GM12878 (cell line): ENCODE results near the gene CENPC. TPM values are rescaled to one million over a fixed set of nuclear protein-coding genes. Genes with fewer than 3 reads are reported as not detected.

ENCODE experiments used
- ATAC-seq: fragments of 200-7000 bp; cut with Tn5 transposase; 3 replicates; pipeline ENCODE4 v1.9.1; 2020; ENCODE audit warnings: mild to moderate bottlenecking, moderate library complexity
- BruUV-seq: library from RNA; stranded (reverse); fragments of 400-500 nt; replicated peaks from 2 replicates; lab custom pipeline; 2021; lab: Mats Ljungman, UMichigan
- CTCF ChIA-PET: fragments of 300-600 bp; sonication (Branson Sonifier 250); formaldehyde crosslinking; extraction: SDS; loops from one replicate; lab custom pipeline; 2021; ENCODE audit warnings: inconsistent platforms; lab: Yijun Ruan, JAX
- POLR2A ChIA-PET: fragments of 350-600 bp; formaldehyde crosslinking; extraction: SDS; loops from one replicate; lab custom pipeline; 2021; ENCODE audit warnings: inconsistent platforms; lab: Charles Lee
- RAD21 ChIA-PET: fragments of 300-600 bp; sonication (Branson Sonifier 250); formaldehyde crosslinking; loops from one replicate; lab custom pipeline; 2023; ENCODE audit warnings: antibody characterized with exemption; ENCODE audit not compliant: unreplicated experiment; lab: Charles Lee
- SMC1A ChIA-PET: fragments of 300-600 bp; sonication (Branson Sonifier 250); formaldehyde crosslinking; loops from one replicate; lab custom pipeline; 2023; ENCODE audit not compliant: unreplicated experiment, uncharacterized antibody; lab: Charles Lee
- DNase-seq: peaks from one replicate; pipeline ENCODE4 v3.0.0-alpha.2; 2011; ENCODE audit warnings: low read depth, low spot score
- FAIRE-seq: peaks from 3 replicates; lab custom pipeline; 2011; peaks lifted over from hg19 to GRCh38; lab: Jason Lieb, UNC
- H2AFZ ChIP-seq: 2 replicates; pipeline ENCODE4 v1.6.0; 2011; ENCODE audit warnings: low read depth, low read length, control low read depth; ENCODE audit not compliant: control insufficient read depth
- H3K27ac ChIP-seq: 2 replicates; pipeline ENCODE4 v1.5.1; 2011; ENCODE audit warnings: control low read depth; ENCODE audit not compliant: control insufficient read depth, insufficient read depth
- H3K27me3 ChIP-seq, 2 experiments: replicated peaks in 1 of 2; 2 replicates each; pipeline versions ENCODE4 v1.6.0 to v1.6.1; 2011; ENCODE audit warnings: low read length in 1 of 2; ENCODE audit not compliant: control insufficient read depth in 2 of 2, insufficient read depth in 2 of 2
- H3K36me3 ChIP-seq, 2 experiments: 2 replicates each; pipeline ENCODE4 v1.5.1; 2011; ENCODE audit warnings: low read length in 1 of 2; ENCODE audit not compliant: control insufficient read depth in 2 of 2, insufficient read depth in 2 of 2
- H3K4me1 ChIP-seq: 2 replicates; pipeline ENCODE4 v1.6.1; 2011; ENCODE audit warnings: mild to moderate bottlenecking, low read length, moderate library complexity, mixed read lengths; ENCODE audit not compliant: control insufficient read depth, insufficient read depth
- H3K4me2 ChIP-seq: 2 replicates; pipeline ENCODE4 v1.6.0; 2011; ENCODE audit warnings: control low read depth; ENCODE audit not compliant: control insufficient read depth, insufficient read depth
- H3K4me3 ChIP-seq: fragments of 200-600 bp; sonication (generic); 2 replicates; pipeline ENCODE4 v1.5.1; 2016
- H3K79me2 ChIP-seq: 2 replicates; pipeline ENCODE4 v1.6.0; 2011; ENCODE audit warnings: low read length; ENCODE audit not compliant: control insufficient read depth, insufficient read depth
- H3K9ac ChIP-seq: 2 replicates; pipeline ENCODE4 v1.8.0; 2011; ENCODE audit warnings: low read length, control low read depth, mixed read lengths; ENCODE audit not compliant: control insufficient read depth, insufficient read depth
- H3K9me3 ChIP-seq: replicated peaks from 3 replicates; pipeline ENCODE4 v1.5.1; 2011; ENCODE audit warnings: mild to moderate bottlenecking, low read length; ENCODE audit not compliant: control insufficient read depth, insufficient read depth
- H4K20me1 ChIP-seq: 2 replicates; pipeline ENCODE4 v1.6.0; 2011; ENCODE audit not compliant: control insufficient read depth, insufficient read depth
- CHD4 ChIP-seq: fragments of 200-600 bp; sonication (generic); IDR thresholded peaks from 2 replicates; pipeline ENCODE4 v1.6.1; 2016; ENCODE audit warnings: mild to moderate bottlenecking
- ETV6 ChIP-seq, 2 experiments: fragments of 450-650 bp in 1 of 2; IDR thresholded peaks in 1 of 2; conservative IDR thresholded peaks in 1 of 2; 2 replicates each; pipeline ENCODE4 v1.6.1; 2014; ENCODE audit warnings: antibody characterized with exemption in 1 of 2, borderline replicate concordance in 1 of 2, low read depth in 1 of 2, mild to moderate bottlenecking in 1 of 2, moderate library complexity in 1 of 2
- IRF4 ChIP-seq: IDR thresholded peaks from 2 replicates; pipeline ENCODE4 v1.6.1; 2011; ENCODE audit warnings: low read depth, low read length
- JUNB ChIP-seq: IDR thresholded peaks from 2 replicates; pipeline ENCODE4 v1.6.1; 2016; ENCODE audit warnings: antibody characterized with exemption, mild to moderate bottlenecking
- JUND ChIP-seq: IDR thresholded peaks from 2 replicates; pipeline ENCODE4 v1.6.1; 2012; ENCODE audit warnings: low read depth, mild to moderate bottlenecking, low read length, improper control_type of control experiment, moderate library complexity
- MTA2 ChIP-seq: fragments of 450-650 bp; IDR thresholded peaks from 2 replicates; pipeline ENCODE4 v1.6.1; 2016; ENCODE audit warnings: low read depth, mild to moderate bottlenecking, moderate library complexity
- NFXL1 ChIP-seq: fragments of 450-650 bp; IDR thresholded peaks from 2 replicates; pipeline ENCODE4 v1.6.1; 2017; ENCODE audit warnings: antibody characterized with exemption, mild to moderate bottlenecking, borderline replicate concordance
- NR2C2 ChIP-seq: IDR thresholded peaks from 2 replicates; pipeline ENCODE4 v1.6.1; 2011; ENCODE audit warnings: borderline replicate concordance, low read depth; ENCODE audit not compliant: control insufficient read depth, insufficient read length
- RELA ChIP-seq: fragments of 450-650 bp; IDR thresholded peaks from 2 replicates; pipeline ENCODE4 v1.8.0; 2014; ENCODE audit warnings: borderline replicate concordance; ENCODE audit not compliant: partially characterized antibody
- TCF3 ChIP-seq: IDR thresholded peaks from 2 replicates; pipeline ENCODE4 v1.6.1; 2012; ENCODE audit warnings: low read depth, mild to moderate bottlenecking, low read length, borderline replicate concordance; ENCODE audit not compliant: insufficient read depth
- ZNF592 ChIP-seq: fragments of 450-650 bp; IDR thresholded peaks from 2 replicates; pipeline ENCODE4 v1.6.1; 2017; ENCODE audit warnings: mild to moderate bottlenecking, moderate library complexity
- ZSCAN29 ChIP-seq: fragments of 450-650 bp; IDR thresholded peaks from 2 replicates; pipeline ENCODE4 v1.6.1; 2017; ENCODE audit warnings: mild to moderate bottlenecking, moderate library complexity
- WGBS: methylation state at CpG from one replicate; pipeline ENCODE4 v1.1.6; 2016; ENCODE audit warnings: low lambda C conversion rate; ENCODE audit not compliant: insufficient replicate concordance, insufficient coverage; ENCODE audit errors: missing lambda C conversion rate; 5-methylcytosine and 5-hydroxymethylcytosine counted together
- in situ Hi-C: fragments of 300-500 bp; cut with MboI; formaldehyde crosslinking; loops from 9 replicates; pipeline ENCODE4 v1.14.3; 2018; ENCODE audit warnings: mixed read lengths
- intact Hi-C: fragments of 100-400 bp; cut with micrococcal nuclease; formaldehyde crosslinking; loops from one replicate; pipeline ENCODE4 v1.14.2; 2022; ENCODE audit not compliant: unreplicated experiment
- polyA plus RNA-seq, 11 experiments: library from polyadenylated mRNA; depleted of rRNA in 4 of 11; unstranded in 6 of 11; stranded (reverse) in 5 of 11; fragments of >200 nt; fragmentation: Nextera tagmentation in 4 of 11; fragmentation: Illumina TruSeq in 1 of 11; extraction: Ambion mirVana in 4 of 11; extraction: Trizol in 1 of 11; gene quantifications; 1 replicate in 1 of 11; 2 replicates in 10 of 11; pipeline versions ENCODE4 v1.2.1 to v1.2.3, GENCODE V29; 2011 to 2016; ENCODE audit warnings: inconsistent platforms in 2 of 11, missing spikeins in 2 of 11, low read depth in 1 of 11
- total RNA-seq, 4 experiments: library from RNA; depleted of rRNA in 3 of 4; stranded (reverse); fragments of >200 nt in 3 of 4; fragmentation: Illumina TruSeq in 1 of 4; extraction: Trizol in 1 of 4; gene quantifications; 2 replicates each; pipeline versions ENCODE4 v1.2.1 to v1.2.3, GENCODE V29; 2013 to 2021

Gene CENPC
- total and polyA plus RNA-seq, 10 of the 15 experiments (the other 5 are each of a cell fraction or from before 2014, with no cell fraction given): 13.1 to 34.9 (median 20.3) TPM

- no peak for TF ChIP-seq ZNF592
- no peak for TF ChIP-seq JUNB
- no peak for TF ChIP-seq JUND
- no peak for TF ChIP-seq NR2C2
- TF ChIP-seq CHD4: no peak
Observed at GRCh38 chr4:67568820-67569219, 23.5 kb upstream of the CENPC start (continued).

DNA sequence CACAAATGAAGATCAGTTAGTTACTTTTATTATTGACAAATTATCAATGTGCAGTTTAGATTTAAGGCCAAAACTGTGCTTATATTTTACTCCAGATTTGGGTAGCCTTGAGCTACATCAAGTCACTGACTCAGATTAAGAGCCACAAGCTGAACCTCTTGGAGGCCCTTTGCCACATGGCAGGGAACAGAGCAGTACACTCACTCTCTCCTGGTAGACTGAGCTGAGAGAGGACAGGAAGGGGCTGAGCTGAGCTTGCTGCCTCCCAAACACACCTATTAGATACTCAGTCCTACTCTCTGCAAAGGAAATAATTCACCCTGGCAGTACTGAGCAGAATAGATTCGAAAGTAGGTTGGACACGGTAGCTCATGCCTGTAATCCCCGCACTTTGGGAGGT, 21.0 kb upstream of the CENPC start:
- no peak overlapping the region for H3K27ac ChIP-seq
- H3K4me3 ChIP-seq: no peak overlapping the region
- H3K4me2 ChIP-seq: no peak overlapping the region
- no peaks in the 10 kb centered on the region for H3K79me2 ChIP-seq
- FAIRE-seq (no peak), ATAC-seq (no peak), DNase-seq (no peak)
- ChIA-PET RAD21 (interaction anchor here (1.2 kb wide), 1 partner anchor 14 kb away, joined by 3 read pairs; no protein-coding TSS in a partner anchor), POLR2A (no interaction called here), SMC1A (interaction anchor here (1.1 kb wide), 2 partner anchors 17 to 53 kb away, joined by 3 to 4 read pairs; no protein-coding TSS in a partner anchor), CTCF (interaction anchor here (1.0 to 1.2 kb wide), 2 partner anchors 11 to 20 kb away, joined by 3 to 6 read pairs; no protein-coding TSS in a partner anchor)
- no peak overlapping the region for H3K9ac ChIP-seq
- no peaks in the 10 kb centered on the region for H3K9me3 ChIP-seq
- BruUV-seq: no TSS peak
- 100% methylated on average over 3 of the region's 3 CpGs for WGBS
- intact Hi-C loops: no loop called here
- in situ Hi-C loops: no loop called here
- H3K27me3 ChIP-seq: no peaks in the 10 kb centered on the region
- H4K20me1 ChIP-seq: no peaks in the 10 kb centered on the region
- H3K4me1 ChIP-seq: no peaks in the 10 kb centered on the region; the same call in 1 of the 2 replicates
- no peak overlapping the region for H2AFZ ChIP-seq
- H3K36me3 ChIP-seq: no peaks in the 10 kb centered on the region
- TF ChIP-seq RELA: no peak
- TF ChIP-seq NFXL1: no peak
- no peak for TF ChIP-seq TCF3
- TF ChIP-seq MTA2: no peak
- no peak for TF ChIP-seq ZNF592
- no peak for TF ChIP-seq ZSCAN29
- no peak for TF ChIP-seq IRF4
- TF ChIP-seq ETV6 (conservative IDR thresholded peaks at IDR 0.05 in 1 of 2, IDR thresholded peaks at IDR 0.05 in 1 of 2; ENCODE audit: borderline replicate concordance in 1 of 2, low read depth in 1 of 2): no peak
